Measurements from ENCODE around the gene UCK1.

UCK1 gene

DNA sequence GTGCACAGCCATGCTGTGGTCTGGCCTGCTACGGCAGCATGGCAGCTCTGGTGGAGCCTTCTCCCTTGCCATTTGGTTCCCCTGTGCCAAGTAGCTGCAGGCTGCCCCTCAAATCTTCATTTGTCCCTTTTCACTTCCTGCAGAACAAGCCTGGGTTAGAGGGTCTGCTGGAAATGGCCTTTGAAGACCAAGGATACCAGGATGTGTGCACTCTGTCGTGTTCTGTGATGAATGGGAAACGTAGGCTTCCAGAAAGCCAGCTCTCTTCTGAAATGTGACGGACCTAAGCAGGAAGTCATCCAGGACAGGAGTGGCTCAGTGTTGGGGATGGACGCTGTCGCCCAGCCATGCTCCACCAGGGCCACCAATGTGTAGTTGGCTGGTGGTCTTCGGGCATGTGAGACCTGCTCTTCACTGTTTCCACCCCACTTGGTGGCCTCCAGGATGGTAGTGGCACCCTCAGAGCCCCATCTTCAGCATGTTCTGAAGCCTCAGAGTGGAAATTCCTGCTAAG is 31.8 kb downstream of the UCK1 start:
- TF ChIP-seq, protein P1, sequence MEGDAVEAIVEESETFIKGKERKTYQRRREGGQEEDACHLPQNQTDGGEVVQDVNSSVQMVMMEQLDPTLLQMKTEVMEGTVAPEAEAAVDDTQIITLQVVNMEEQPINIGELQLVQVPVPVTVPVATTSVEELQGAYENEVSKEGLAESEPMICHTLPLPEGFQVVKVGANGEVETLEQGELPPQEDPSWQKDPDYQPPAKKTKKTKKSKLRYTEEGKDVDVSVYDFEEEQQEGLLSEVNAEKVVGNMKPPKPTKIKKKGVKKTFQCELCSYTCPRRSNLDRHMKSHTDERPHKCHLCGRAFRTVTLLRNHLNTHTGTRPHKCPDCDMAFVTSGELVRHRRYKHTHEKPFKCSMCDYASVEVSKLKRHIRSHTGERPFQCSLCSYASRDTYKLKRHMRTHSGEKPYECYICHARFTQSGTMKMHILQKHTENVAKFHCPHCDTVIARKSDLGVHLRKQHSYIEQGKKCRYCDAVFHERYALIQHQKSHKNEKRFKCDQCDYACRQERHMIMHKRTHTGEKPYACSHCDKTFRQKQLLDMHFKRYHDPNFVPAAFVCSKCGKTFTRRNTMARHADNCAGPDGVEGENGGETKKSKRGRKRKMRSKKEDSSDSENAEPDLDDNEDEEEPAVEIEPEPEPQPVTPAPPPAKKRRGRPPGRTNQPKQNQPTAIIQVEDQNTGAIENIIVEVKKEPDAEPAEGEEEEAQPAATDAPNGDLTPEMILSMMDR (IDR thresholded peaks at IDR 0.05; ENCODE audit: insufficient read depth, missing control alignments): no peak
- DNase-seq (ENCODE audit: insufficient read length, low spot score) (no peak), FAIRE-seq (no peak)

DNA sequence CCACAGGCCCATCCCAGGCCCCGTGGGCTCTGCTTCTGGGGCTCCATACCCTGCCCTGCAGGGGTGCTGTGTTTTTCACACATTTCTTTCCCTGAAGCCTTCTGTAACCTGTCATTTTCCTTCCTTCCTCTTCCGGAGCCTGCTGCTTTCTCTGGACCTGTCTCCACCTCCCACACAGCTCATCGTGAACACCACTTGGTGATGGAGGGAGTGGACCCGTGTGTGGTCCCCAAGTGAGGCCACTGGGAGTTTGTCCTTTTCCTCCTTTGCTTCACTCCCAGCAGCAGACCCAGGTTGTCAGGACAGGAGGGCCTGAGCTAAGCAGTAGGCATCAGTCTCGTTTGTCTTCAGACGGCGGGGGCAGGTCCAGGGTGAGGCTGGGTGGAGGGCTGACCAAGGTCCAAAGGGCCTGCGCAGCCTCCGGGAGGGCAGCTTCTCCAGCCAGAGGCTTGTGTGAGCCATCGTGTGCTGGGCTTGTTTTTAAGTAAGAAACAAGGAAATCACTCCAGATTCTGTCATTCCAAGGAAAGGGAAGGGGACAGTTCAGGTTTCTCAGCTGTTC is 34.1 kb downstream of the UCK1 start:
- FAIRE-seq: no peak
- no peak for DNase-seq (ENCODE audit: insufficient read length, low spot score)
- TF ChIP-seq, protein P1 (IDR thresholded peaks at IDR 0.05; ENCODE audit: insufficient read depth, missing control alignments): no peak

DNA sequence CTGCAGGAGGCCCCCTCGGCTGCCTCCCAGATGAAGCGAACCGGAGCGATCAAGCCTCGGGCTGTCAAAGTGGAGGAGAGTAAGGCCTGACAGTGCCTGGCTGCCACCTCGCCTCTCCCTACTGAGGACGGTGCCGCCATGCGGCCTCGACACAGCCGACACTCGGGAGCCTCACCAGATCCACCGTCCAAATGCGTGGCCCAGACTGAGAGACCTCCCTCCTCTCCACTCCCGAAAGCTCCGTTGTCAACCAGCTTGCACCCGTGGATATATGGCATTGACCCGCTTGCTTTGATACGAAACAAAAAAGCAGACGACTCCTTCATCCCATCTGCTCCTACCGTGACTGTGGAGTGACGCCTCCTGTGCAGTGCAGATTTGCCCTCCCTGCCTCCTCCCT is 35.3 kb downstream of the UCK1 start:
- TF ChIP-seq, protein P1 (IDR thresholded peaks at IDR 0.05; ENCODE audit: insufficient read depth, missing control alignments): no peak
- DNase-seq (ENCODE audit: insufficient read length, low spot score): no peak
- FAIRE-seq: no peak

DNA sequence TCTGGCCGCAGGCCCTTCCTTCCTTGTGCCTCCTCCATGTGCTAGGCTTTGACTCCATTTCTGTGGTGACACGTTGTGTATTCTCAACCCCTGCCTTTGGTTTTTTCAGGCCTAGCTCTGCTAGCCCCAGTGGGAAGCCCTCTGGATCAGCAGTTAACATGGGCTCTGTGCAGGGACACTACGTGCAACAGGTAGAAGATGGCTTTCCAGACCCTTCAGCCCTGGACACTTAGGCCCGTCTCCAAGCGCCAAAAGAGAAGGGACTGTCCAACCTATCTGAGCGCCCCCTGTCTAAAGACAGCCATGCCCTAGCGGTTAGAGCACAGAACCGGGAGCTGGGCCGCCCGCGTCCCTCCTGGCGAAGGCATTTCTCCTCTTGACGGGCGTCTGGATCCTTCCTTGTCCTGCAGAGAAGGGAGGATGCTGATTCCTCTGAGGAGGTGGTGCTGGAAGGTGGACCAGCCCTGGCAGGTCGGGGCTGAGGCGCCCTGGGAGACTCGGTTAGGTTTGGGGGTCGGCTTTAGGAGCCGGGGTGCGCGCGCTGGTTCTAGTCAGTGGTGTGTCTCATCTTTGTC is 36.7 kb downstream of the UCK1 start:
- no peak for FAIRE-seq
- TF ChIP-seq, protein P1 (IDR thresholded peaks at IDR 0.05; ENCODE audit: insufficient read depth, missing control alignments): no peak
- DNase-seq (ENCODE audit: insufficient read length, low spot score): no peak

DNA sequence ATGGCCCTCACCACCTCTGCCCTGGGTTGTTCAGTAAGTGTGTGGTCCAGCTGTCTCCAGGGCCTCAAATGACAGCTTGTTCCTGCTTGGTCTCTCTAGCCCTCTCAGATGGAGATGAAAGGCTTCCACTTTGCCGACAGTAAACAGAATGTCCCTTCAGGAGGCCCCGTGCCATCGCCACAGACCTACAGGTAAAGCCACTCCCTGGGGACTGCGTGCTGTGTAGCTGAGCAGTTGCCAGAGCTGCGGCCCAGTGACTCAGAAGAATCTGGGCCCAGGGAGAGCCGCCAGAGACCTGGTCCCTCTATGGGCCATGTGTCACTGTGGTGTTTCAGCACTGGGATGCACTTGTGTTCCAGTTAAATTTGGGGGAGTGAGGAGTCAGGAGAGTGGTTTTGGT is 39.0 kb downstream of the UCK1 start:
- no peak for DNase-seq (ENCODE audit: insufficient read length, low spot score)
- TF ChIP-seq, protein P1 (IDR thresholded peaks at IDR 0.05; ENCODE audit: insufficient read depth, missing control alignments): no peak
- FAIRE-seq: no peak

DNA sequence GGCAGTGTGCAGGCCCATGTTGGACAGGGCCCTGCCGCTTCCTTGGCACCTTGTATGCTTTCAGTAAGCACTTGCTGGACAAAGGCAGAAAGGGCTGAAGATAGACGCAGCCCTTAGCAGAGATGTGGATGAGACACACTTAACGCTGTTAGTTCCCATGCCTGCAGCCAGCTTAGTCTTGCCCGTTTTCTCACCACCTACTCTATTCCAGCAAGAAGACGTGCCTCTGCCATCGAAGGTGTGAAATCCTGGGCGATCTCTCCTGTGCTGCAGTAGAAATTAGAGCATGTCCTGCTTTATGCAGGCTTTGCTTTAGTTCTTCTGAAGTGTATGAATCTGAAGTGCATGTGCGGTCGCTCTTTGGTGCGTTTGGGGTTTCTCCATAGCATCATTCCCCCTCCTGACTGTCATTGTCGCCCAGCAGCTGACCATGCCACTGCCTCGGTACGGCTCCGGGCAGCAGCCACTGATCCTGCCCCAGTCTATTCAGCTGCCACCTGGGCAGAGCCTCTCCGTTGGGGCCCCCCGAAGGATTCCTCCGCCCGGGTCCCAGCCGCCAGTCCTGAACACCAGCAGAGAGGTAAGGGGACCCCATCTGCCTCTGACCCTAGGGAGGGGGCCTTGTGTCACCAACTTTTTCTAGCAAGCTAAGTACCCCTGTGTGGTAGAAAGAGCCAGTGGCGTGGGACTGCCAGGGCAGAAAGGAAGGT is 39.9 kb downstream of the UCK1 start:
- FAIRE-seq: no peak
- DNase-seq (ENCODE audit: insufficient read length, low spot score): no peak

More for the DNA sequence above, 39.9 kb downstream of the UCK1 start:
- TF ChIP-seq, protein P1 (IDR thresholded peaks at IDR 0.05; ENCODE audit: insufficient read depth, missing control alignments): no peak
